Measurements from ENCODE around the gene SCAPER. TPM values are rescaled to one million over a fixed set of nuclear protein-coding genes. Genes with fewer than 3 reads are reported as not detected.

The SCAPER gene
- polyA plus RNA-seq, 1 experiment: 5.4 TPM

DNA sequence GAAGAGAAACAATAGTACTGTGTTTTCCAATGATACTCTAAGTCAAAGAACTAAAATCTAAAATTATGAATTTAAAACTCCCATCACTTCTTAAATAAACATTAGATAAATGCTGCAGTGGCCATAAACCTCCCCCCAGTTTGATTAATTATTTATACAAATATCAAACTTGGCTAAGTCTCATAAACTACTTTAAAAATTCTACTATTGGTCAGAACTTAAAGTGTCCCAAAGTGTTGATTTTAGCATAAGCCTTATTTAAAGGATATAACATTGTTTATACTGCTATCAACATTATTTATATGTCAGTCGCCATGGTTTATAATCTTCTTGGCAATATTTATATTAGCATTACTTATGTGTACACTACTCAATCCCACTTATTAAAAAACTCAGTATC is 132.4 kb downstream of the SCAPER start:
- TF ChIP-seq, protein P1, sequence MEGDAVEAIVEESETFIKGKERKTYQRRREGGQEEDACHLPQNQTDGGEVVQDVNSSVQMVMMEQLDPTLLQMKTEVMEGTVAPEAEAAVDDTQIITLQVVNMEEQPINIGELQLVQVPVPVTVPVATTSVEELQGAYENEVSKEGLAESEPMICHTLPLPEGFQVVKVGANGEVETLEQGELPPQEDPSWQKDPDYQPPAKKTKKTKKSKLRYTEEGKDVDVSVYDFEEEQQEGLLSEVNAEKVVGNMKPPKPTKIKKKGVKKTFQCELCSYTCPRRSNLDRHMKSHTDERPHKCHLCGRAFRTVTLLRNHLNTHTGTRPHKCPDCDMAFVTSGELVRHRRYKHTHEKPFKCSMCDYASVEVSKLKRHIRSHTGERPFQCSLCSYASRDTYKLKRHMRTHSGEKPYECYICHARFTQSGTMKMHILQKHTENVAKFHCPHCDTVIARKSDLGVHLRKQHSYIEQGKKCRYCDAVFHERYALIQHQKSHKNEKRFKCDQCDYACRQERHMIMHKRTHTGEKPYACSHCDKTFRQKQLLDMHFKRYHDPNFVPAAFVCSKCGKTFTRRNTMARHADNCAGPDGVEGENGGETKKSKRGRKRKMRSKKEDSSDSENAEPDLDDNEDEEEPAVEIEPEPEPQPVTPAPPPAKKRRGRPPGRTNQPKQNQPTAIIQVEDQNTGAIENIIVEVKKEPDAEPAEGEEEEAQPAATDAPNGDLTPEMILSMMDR (IDR thresholded peaks at IDR 0.05; ENCODE audit: low read depth, low read length): no peak
- DNase-seq (ENCODE audit: low read depth, low spot score): no peak
- ChIA-PET POLR2A (no interaction called here), CTCF (no interaction called here)
- Histone ChIP-seq H3K27me3 (ENCODE audit: control insufficient read depth, insufficient read depth, low read length) (no peaks in the 10 kb centered on the region), H3K4me3 (ENCODE audit: low read depth, low read length) (no peak overlapping the region), H3K9me3 (ENCODE audit: control insufficient read depth, insufficient read depth, low read length) (peaks cover 7% of the 10 kb centered on the region; the same call in 1 of the 2 replicates), H3K27ac (ENCODE audit: low read depth, low read length) (no peak overlapping the region)

DNA sequence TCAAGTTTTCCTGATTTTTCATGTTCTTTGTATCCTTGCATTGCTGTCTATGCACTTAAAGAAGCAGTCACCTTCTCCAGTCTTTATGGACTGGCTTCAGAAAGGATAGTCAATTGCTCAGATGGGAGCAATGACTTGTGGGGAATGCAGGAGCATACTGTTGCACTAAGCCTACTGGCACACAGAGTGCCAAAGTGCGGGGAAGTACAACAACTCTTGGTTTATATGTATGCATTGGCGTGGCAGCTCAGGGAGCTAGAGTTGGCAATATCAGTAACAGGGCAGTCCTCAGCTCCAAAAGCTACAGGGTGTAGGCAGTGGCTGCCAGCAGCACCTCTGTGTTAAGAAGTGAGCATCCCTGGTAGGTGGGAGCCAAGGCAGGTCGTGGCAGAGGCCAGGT is 141.1 kb downstream of the SCAPER start:
- TF ChIP-seq, protein P1 (IDR thresholded peaks at IDR 0.05; ENCODE audit: low read depth, low read length): no peak
- Histone ChIP-seq H3K4me3 (ENCODE audit: low read depth, low read length) (no peak overlapping the region), H3K27me3 (ENCODE audit: control insufficient read depth, insufficient read depth, low read length) (no peaks in the 10 kb centered on the region), H3K27ac (ENCODE audit: low read depth, low read length) (no peak overlapping the region), H3K9me3 (ENCODE audit: control insufficient read depth, insufficient read depth, low read length) (peaks cover 5% of the 10 kb centered on the region)
- DNase-seq (ENCODE audit: low read depth, low spot score): no peak
- CTCF ChIA-PET: no interaction called here
- POLR2A ChIA-PET: no interaction called here

DNA sequence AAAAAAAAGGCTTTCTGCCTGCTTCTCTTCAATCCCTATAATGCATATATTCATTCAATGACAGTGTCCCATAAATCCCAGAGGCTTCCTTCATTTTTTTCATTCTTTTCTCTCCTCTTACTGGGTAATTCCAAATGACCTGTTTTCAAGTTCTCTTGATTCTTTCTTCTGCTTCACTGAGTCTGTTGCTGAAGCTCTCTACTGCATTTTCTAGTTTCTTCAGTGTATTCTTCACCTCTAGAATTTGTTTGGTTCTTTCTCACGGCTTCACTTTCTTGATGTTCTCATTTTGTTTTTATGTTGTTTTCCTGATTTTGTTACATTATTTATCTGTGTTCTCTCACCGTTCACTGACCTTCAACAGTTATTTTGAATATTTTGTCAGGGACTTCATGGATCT is 141.6 kb downstream of the SCAPER start:
- Histone ChIP-seq H3K27ac (ENCODE audit: low read depth, low read length) (no peak overlapping the region), H3K27me3 (ENCODE audit: control insufficient read depth, insufficient read depth, low read length) (no peaks in the 10 kb centered on the region), H3K4me3 (ENCODE audit: low read depth, low read length) (no peak overlapping the region), H3K9me3 (ENCODE audit: control insufficient read depth, insufficient read depth, low read length) (peaks cover 5% of the 10 kb centered on the region)
- TF ChIP-seq, protein P1 (IDR thresholded peaks at IDR 0.05; ENCODE audit: low read depth, low read length): no peak
- CTCF ChIA-PET: no interaction called here
- POLR2A ChIA-PET: no interaction called here
- no peak for DNase-seq (ENCODE audit: low read depth, low spot score)

DNA sequence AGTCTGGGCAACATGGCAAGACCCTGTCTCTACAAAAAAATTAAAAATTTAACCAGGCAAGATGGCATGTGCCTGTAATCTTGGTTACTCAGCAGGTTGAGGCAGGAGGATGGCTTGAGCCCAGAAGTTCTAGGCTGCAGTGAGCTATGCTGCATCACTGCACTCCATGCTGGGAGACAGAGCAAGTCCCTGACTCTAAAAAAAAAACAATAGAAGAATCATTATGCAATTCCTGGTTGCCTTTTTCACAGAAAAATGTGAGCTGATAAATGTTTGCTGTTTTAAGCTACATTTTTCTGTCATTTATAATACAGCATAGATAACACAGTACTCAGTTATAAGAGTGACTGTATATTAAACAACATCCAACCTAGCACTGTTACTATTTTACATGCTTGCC is 148.8 kb downstream of the SCAPER start:
- POLR2A ChIA-PET: no interaction called here
- H3K27ac ChIP-seq (ENCODE audit: low read depth, low read length): no peak overlapping the region
- no peak for DNase-seq (ENCODE audit: low read depth, low spot score)
- no peaks in the 10 kb centered on the region for H3K9me3 ChIP-seq (ENCODE audit: control insufficient read depth, insufficient read depth, low read length)
- no peak overlapping the region for H3K4me3 ChIP-seq (ENCODE audit: low read depth, low read length)
- TF ChIP-seq, protein P1 (IDR thresholded peaks at IDR 0.05; ENCODE audit: low read depth, low read length): no peak
- CTCF ChIA-PET: interaction anchor here (0.9 kb wide), 1 partner anchor 11 kb away, joined by 3 read pairs; no protein-coding TSS in a partner anchor
- H3K27me3 ChIP-seq (ENCODE audit: control insufficient read depth, insufficient read depth, low read length): no peaks in the 10 kb centered on the region

- ChIA-PET POLR2A (no interaction called here), CTCF (no interaction called here)
- Histone ChIP-seq H3K27ac (ENCODE audit: low read depth, low read length) (no peak overlapping the region), H3K9me3 (ENCODE audit: control insufficient read depth, insufficient read depth, low read length) (no peaks in the 10 kb centered on the region), H3K27me3 (ENCODE audit: control insufficient read depth, insufficient read depth, low read length) (no peaks in the 10 kb centered on the region), H3K4me3 (ENCODE audit: low read depth, low read length) (no peak overlapping the region)
- TF ChIP-seq, protein P1 (IDR thresholded peaks at IDR 0.05; ENCODE audit: low read depth, low read length): no peak
- DNase-seq (ENCODE audit: low read depth, low spot score): no peak
Measured at GRCh38 chr15:76753771-76754170, 151.4 kb downstream of the SCAPER start.
